Stimulated activated CD4-positive, alpha-beta T cell treated with anti-CD3 and anti-CD28 coated beads, Interleukin-1b, Interleukin-23, amount 100 ng/mL, for 48 hours (primary cell): ENCODE measurements around the gene P4HTM.
"Not testable (repeated sequence)": the region's sequence is repeated elsewhere in the genome, so short reads cannot be mapped to it uniquely, and the experiment has no call there.

Experiments used
- DNase-seq: peaks from one replicate; pipeline ENCODE4 v3.0.0-alpha.2; 2020

The P4HTM gene

GRCh38 chr3:48984663-48985062 is 5.4 kb upstream of the P4HTM start:
- no peak for DNase-seq

GRCh38 chr3:48985831-48986376 is 4.1 kb upstream of the P4HTM start:
- no peak for DNase-seq

GRCh38 chr3:48989126-48989795 is 780 bp upstream of the P4HTM start:
- DNase-seq: no peak

- peak; percentile 34 for DNase-seq
Observed at GRCh38 chr3:48990636-48991469, 812 bp downstream of the P4HTM start.

- DNase-seq: no peak
Observed at GRCh38 chr3:48991851-48992545, 2.0 kb downstream of the P4HTM start.

- DNase-seq: no peak
Observed at GRCh38 chr3:48993834-48994233, 3.8 kb downstream of the P4HTM start.

GRCh38 chr3:48996640-48997039 is 6.6 kb downstream of the P4HTM start:
- no peak for DNase-seq

- no peak for DNase-seq
Observed at GRCh38 chr3:48997102-48997635, 7.1 kb downstream of the P4HTM start.

GRCh38 chr3:48997714-48998637 is 7.9 kb downstream of the P4HTM start:
- DNase-seq: no peak

GRCh38 chr3:48999085-48999858 is 9.2 kb downstream of the P4HTM start:
- no peak for DNase-seq

- no peak for DNase-seq
Observed at GRCh38 chr3:49001155-49001554, 11.1 kb downstream of the P4HTM start.

- no peak for DNase-seq
Observed at GRCh38 chr3:49004352-49005302, 14.6 kb downstream of the P4HTM start.

GRCh38 chr3:49005303-49005680 is 15.3 kb downstream of the P4HTM start:
- no peak for DNase-seq

GRCh38 chr3:49005998-49006397 is 16.0 kb downstream of the P4HTM start:
- no peak for DNase-seq

- DNase-seq: no peak
Observed at GRCh38 chr3:49006408-49007067, 16.5 kb downstream of the P4HTM start.

- DNase-seq: peak; percentile 99
Observed at GRCh38 chr3:49007068-49007770, 17.2 kb downstream of the P4HTM start, which contains the start of gene WDR6. Gene WDR6, plus strand, starts transcription at chr3:49007391. Its CDS starts 41 bp downstream, at chr3:49007432.

GRCh38 chr3:49007771-49008528 is 17.9 kb downstream of the P4HTM start:
- DNase-seq: peak; percentile 88

GRCh38 chr3:49008627-49009026 is 18.6 kb downstream of the P4HTM start:
- DNase-seq: not testable (repeated sequence)
